GM20000 (cell line): Measurements from ENCODE around the gene PROX2.

ENCODE experiments used
- DNase-seq: peaks from one replicate; pipeline ENCODE4 v3.0.0; 2012; ENCODE audit warnings: low spot score
- TF ChIP-seq, protein P1 (sequence below): IDR thresholded peaks from 2 replicates; pipeline ENCODE4 v1.5.1; 2012; ENCODE audit warnings: mild to moderate bottlenecking, control low read depth; ENCODE audit errors: extremely low read depth, missing control alignments

PROX2 gene

GRCh38 chr14:74843653-74844052 is 32.3 kb downstream of the PROX2 start:
- TF ChIP-seq, protein P1, sequence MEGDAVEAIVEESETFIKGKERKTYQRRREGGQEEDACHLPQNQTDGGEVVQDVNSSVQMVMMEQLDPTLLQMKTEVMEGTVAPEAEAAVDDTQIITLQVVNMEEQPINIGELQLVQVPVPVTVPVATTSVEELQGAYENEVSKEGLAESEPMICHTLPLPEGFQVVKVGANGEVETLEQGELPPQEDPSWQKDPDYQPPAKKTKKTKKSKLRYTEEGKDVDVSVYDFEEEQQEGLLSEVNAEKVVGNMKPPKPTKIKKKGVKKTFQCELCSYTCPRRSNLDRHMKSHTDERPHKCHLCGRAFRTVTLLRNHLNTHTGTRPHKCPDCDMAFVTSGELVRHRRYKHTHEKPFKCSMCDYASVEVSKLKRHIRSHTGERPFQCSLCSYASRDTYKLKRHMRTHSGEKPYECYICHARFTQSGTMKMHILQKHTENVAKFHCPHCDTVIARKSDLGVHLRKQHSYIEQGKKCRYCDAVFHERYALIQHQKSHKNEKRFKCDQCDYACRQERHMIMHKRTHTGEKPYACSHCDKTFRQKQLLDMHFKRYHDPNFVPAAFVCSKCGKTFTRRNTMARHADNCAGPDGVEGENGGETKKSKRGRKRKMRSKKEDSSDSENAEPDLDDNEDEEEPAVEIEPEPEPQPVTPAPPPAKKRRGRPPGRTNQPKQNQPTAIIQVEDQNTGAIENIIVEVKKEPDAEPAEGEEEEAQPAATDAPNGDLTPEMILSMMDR, result no peak
- no peak for DNase-seq

GRCh38 chr14:74841230-74842207 is 34.4 kb downstream of the PROX2 start:
- TF ChIP-seq, protein P1, result no peak
- peak; percentile 60 for DNase-seq

DNA sequence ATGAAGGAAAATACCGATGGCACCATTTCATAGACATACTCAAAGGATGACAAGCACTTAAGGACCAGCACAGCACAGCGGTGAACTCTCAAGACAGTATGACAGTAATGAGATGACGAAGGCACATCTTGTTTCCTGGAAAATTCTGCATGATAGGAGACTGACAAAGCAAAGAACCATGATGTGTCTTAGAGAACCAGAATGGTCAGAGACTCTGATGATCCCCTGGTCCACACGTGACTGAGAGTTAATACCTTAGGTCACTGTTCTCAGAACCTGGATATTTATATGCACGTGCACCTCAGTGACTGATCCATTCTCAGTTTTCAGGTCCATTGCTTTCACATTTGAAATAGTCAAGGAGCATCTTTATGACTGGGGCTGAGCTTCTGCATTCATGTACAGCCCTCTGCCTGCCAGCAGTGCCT is 35.3 kb downstream of the PROX2 start:
- TF ChIP-seq, protein P1, result no peak
- peak; percentile 20 for DNase-seq

DNA sequence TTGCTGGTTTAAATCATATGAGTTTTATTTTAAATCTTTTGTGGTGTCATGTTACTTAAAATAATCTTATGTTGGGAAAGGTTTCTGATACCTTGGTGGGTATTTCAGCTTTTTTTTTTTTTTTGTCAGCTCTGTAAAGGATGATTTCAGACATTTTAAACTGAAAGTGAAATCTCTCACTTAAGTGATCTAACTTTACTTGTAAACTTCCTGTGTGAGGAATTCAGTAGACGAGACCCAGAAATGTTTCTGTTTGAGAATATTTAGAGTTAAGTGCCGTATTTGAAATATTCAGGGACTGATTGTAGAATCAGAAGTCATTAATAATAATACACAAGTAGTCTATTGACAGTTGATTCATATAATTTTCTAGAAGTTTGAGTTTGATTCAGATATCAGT is 37.8 kb downstream of the PROX2 start:
- no peak for DNase-seq
- TF ChIP-seq, protein P1, result no peak

DNA sequence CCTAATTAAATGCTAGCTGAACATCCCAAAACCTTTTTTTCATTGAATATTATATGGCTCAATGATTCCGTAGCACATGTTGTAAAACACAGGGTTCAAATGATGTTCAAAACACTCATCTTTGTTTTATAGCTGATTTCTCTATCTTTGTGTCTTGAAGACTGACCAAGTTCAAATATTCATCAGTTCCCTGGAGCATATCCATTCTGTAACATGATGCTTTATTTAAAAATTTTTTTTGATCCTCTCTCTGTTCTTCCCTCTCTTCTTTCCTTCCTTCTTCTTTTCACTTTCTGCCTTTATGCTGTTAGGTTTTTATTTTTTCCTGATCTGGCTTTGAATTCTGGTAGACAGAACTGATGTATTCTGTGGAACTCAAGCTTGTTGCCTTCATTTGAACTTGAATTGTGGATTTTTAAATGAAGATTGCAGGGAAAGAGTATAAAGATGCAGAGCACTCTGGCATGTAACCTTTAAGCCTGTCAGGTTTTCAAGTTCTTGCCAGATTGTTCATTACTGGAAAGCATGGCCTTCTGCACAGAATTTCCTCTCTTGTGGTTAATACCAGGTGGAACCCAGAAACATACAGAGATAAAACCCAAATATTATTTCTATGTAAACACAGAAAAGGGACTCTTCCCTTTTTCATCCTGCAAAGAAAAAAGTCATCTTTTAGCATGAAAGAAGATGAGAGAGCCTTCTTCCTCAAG is 39.5 kb downstream of the PROX2 start:
- no peak for DNase-seq
- TF ChIP-seq, protein P1, result no peak

DNA sequence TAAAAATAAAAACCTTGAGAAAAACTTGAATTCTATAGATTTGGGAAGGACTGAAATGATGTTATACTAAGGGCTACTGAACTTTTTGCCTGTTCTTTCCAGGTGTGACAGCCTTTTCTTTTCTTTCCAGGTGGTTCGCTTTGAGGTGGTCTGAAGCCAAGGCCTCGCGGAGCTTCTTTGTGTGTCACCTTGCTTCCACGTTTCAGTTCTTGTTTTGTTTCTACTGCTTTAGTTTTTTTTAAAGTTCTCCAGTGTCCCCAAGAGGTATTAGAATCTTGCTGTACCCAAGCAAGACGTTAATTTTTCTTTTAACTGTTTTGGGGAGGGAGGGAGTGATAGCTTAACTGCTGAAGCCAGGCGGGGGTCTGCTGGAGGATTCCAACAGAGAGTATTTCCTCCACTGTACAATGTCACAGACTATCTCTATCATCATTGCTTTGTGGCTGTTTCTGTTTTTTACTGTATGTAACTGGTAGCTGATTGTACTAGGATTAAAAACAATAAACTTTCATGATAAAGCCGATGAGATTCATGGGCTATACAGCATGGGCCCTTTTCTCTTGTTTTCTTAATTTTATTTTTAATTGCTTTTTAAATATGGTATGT is 40.2 kb downstream of the PROX2 start:
- peak; percentile 21 for DNase-seq
- TF ChIP-seq, protein P1, result no peak
